SK-N-SH treated with all-trans-retinoic acid at 6 μM for 48 hours (cell line): ENCODE measurements around the gene ADK.
"Not testable (repeated sequence)": the region's sequence is repeated elsewhere in the genome, so short reads cannot be mapped to it uniquely, and the experiment has no call there.

ENCODE experiments used
- ATAC-seq: fragments of 200-7000 bp; cut with Tn5 transposase; 3 replicates; pipeline ENCODE4 v1.9.1; 2020; ENCODE audit warnings: mild to moderate bottlenecking, moderate library complexity
- ARNTL ChIP-seq: fragments of 450-650 bp; formaldehyde crosslinking; IDR thresholded peaks from 2 replicates; pipeline ENCODE4 v1.5.0; 2020; ENCODE audit warnings: low read depth, mild to moderate bottlenecking, moderate library complexity, borderline replicate concordance
- CSDC2 ChIP-seq: fragments of 250-450 bp; sonication (Bioruptor Pico); IDR thresholded peaks from 2 replicates; pipeline ENCODE4 v1.5.0; 2020; ENCODE audit warnings: mild to moderate bottlenecking, moderate library complexity
- ESRRG ChIP-seq: fragments of 250-450 bp; sonication (Bioruptor Pico); IDR thresholded peaks from 2 replicates; pipeline ENCODE4 v1.6.1; 2021; ENCODE audit warnings: mild to moderate bottlenecking
- ISL1 ChIP-seq: fragments of 250-450 bp; sonication (Bioruptor Pico); IDR thresholded peaks from 2 replicates; pipeline ENCODE4 v2.1.2; 2022; ENCODE audit warnings: mild to moderate bottlenecking, moderate library complexity
- PPARA ChIP-seq: fragments of 250-450 bp; sonication (Bioruptor Pico); IDR thresholded peaks from 2 replicates; pipeline ENCODE4 v1.5.0; 2020; ENCODE audit warnings: mild to moderate bottlenecking, borderline replicate concordance
- RARB ChIP-seq: fragments of 250-450 bp; sonication (Bioruptor Pico); IDR thresholded peaks from 2 replicates; pipeline ENCODE4 v1.8.0; 2021; ENCODE audit warnings: mild to moderate bottlenecking, moderate library complexity
- SNAI2 ChIP-seq: fragments of 250-450 bp; sonication (Bioruptor Pico); IDR thresholded peaks from 2 replicates; pipeline ENCODE4 v1.5.0; 2020; ENCODE audit warnings: mild to moderate bottlenecking, moderate library complexity
- TCF4 ChIP-seq: fragments of 250-450 bp; sonication (Bioruptor Pico); IDR thresholded peaks from 2 replicates; pipeline ENCODE4 v1.8.0; 2021; ENCODE audit warnings: mild to moderate bottlenecking, moderate library complexity, borderline replicate concordance
- ZC3H10 ChIP-seq: fragments of 250-450 bp; sonication (Bioruptor Pico); IDR thresholded peaks from 2 replicates; pipeline ENCODE4 v1.5.1; 2021; ENCODE audit warnings: mild to moderate bottlenecking, moderate library complexity
- ZFP30 ChIP-seq: fragments of 450-650 bp; formaldehyde crosslinking; IDR thresholded peaks from 2 replicates; pipeline ENCODE4 v1.5.0; 2022; ENCODE audit warnings: mild to moderate bottlenecking, moderate library complexity
- ZNF565 ChIP-seq: fragments of 450-650 bp; formaldehyde crosslinking; conservative IDR thresholded peaks from 2 replicates; pipeline ENCODE4 v1.5.0; 2020; ENCODE audit warnings: low read depth, mild to moderate bottlenecking, moderate library complexity
- ZNF70 ChIP-seq: fragments of 450-650 bp; formaldehyde crosslinking; IDR thresholded peaks from 2 replicates; pipeline ENCODE4 v1.5.0; 2020; ENCODE audit warnings: mild to moderate bottlenecking, moderate library complexity
- TF ChIP-seq, protein P1 (sequence below): fragments of 250-450 bp; sonication (Bioruptor Pico); IDR thresholded peaks from 2 replicates; pipeline ENCODE4 v1.5.1; 2020; ENCODE audit warnings: low read depth, mild to moderate bottlenecking, moderate library complexity
- TF ChIP-seq, protein P2 (sequence below): fragments of 250-450 bp; sonication (Bioruptor Pico); IDR thresholded peaks from 2 replicates; pipeline ENCODE4 v1.8.0; 2020; ENCODE audit warnings: mild to moderate bottlenecking, moderate library complexity, borderline replicate concordance
- TF ChIP-seq, protein P3 (sequence below): fragments of 250-450 bp; sonication (Bioruptor Pico); IDR thresholded peaks from 2 replicates; pipeline ENCODE4 v1.5.0; 2020; ENCODE audit warnings: mild to moderate bottlenecking, moderate library complexity
- TF ChIP-seq, protein P4 (sequence below): fragments of 250-450 bp; sonication (Bioruptor Pico); IDR thresholded peaks from 2 replicates; pipeline ENCODE4 v1.5.1; 2021; ENCODE audit warnings: mild to moderate bottlenecking, moderate library complexity

The ADK gene

DNA sequence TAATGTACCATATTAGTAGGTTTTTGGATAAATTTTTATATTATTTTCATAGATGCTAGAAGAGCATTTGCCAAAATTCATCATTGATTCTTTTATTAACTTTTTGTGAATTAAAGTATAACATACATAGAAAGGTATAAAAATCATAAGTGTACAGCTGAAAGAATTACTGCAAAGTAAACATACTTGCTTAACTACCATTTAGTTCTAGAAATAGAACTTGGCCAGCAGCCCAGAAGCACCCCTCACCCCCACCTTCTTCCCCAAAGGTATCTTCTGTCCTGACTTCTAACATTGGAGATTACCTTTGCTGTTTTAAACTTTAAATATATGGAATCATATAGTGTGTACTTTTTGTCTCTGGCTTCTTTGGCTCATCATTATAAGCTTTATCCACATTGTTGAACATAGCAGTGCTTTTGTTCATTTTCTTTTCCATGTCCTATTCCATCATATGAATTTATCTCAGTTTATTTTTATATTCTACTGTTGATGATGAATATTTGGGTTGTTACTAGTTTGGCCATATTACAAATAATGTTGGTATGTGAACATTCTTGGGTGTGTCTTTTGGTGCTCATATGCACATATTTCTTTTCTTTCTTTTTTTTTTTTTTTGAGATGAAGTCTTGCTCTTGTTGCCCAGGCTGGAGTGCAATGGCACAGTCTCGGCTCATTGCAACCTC, 142.8 kb downstream of the ADK start:
- TF ChIP-seq, protein P1, sequence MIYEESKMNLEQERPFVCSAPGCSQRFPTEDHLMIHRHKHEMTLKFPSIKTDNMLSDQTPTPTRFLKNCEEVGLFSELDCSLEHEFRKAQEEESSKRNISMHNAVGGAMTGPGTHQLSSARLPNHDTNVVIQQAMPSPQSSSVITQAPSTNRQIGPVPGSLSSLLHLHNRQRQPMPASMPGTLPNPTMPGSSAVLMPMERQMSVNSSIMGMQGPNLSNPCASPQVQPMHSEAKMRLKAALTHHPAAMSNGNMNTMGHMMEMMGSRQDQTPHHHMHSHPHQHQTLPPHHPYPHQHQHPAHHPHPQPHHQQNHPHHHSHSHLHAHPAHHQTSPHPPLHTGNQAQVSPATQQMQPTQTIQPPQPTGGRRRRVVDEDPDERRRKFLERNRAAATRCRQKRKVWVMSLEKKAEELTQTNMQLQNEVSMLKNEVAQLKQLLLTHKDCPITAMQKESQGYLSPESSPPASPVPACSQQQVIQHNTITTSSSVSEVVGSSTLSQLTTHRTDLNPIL (CRISPR knock-in tag): no peak
- TF ChIP-seq ZNF70 (CRISPR knock-in tag) (no peak), ZFP30 (CRISPR knock-in tag) (no peak), ISL1 (CRISPR knock-in tag) (peak; percentile 46; the same call in 1 of the 2 replicates)
- TF ChIP-seq, all 23 proteins: peak for 1
- peak; percentile 49 for ATAC-seq

DNA sequence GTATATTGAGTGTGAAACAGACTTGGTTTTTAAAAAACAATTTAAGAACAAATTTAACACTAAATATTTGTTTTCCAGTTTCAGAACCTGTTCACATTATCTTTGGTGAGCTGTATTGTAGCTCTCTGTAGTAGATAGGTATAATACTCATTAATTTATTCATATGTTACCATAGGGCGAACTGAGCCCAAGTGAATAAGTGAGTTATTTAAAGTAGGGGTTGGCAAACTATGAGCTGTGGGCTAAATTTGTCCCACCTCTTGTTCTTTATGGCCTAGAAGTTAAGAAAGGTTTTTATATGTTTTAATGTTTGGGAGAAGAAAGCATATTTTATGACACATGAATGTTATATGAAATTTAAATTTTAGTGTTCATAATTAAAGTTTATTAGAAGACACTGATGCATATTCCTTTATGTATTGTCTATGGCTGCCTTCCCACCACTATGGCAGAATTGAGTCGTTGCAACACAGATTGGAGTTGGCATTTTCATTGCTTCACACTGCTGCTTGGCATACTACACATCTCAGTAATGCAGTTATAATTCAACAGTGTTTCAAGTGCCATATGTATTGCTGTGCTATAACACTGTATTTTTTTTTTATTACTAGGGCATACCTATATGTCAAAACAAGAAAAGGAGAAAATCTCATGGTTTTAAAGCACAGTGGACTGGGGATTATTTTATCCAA, 146.5 kb downstream of the ADK start:
- ATAC-seq: no peak

DNA sequence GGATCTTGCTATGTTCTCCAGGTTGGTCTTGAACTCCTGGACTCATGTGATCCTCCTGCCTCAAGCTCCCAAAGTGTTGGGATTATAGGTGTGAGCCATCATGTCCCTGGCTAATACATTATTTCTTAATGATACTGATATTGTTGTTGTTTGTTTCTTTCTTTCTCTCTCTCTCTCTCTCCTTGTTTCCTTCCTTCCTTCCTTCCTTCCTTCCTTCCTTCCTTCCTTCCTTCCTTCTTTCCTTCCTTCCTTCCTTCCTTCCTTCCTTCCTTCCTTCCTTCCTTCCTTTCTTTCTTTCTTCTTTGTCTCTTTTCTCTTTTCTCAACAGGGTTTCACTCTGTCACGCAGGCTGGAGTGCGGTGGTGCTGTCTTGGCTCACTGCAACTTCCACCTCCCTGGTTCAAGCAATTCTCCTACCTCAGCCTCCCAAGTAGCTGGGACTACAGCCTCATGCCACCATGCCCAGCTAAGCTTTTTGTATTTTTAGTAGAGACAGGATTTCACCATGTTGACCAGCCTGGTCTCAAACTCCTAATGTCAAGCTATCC, 149.1 kb downstream of the ADK start:
- ATAC-seq: not testable (repeated sequence)

More for the DNA sequence above, 146.5 kb downstream of the ADK start:
- TF ChIP-seq PPARA (CRISPR knock-in tag) (no peak), CSDC2 (CRISPR knock-in tag) (no peak), ZNF70 (CRISPR knock-in tag) (no peak), ISL1 (CRISPR knock-in tag) (peak; percentile 46)
- TF ChIP-seq, protein P2, sequence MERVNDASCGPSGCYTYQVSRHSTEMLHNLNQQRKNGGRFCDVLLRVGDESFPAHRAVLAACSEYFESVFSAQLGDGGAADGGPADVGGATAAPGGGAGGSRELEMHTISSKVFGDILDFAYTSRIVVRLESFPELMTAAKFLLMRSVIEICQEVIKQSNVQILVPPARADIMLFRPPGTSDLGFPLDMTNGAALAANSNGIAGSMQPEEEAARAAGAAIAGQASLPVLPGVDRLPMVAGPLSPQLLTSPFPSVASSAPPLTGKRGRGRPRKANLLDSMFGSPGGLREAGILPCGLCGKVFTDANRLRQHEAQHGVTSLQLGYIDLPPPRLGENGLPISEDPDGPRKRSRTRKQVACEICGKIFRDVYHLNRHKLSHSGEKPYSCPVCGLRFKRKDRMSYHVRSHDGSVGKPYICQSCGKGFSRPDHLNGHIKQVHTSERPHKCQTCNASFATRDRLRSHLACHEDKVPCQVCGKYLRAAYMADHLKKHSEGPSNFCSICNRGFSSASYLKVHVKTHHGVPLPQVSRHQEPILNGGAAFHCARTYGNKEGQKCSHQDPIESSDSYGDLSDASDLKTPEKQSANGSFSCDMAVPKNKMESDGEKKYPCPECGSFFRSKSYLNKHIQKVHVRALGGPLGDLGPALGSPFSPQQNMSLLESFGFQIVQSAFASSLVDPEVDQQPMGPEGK (CRISPR knock-in tag): no peak
- TF ChIP-seq, protein P3, sequence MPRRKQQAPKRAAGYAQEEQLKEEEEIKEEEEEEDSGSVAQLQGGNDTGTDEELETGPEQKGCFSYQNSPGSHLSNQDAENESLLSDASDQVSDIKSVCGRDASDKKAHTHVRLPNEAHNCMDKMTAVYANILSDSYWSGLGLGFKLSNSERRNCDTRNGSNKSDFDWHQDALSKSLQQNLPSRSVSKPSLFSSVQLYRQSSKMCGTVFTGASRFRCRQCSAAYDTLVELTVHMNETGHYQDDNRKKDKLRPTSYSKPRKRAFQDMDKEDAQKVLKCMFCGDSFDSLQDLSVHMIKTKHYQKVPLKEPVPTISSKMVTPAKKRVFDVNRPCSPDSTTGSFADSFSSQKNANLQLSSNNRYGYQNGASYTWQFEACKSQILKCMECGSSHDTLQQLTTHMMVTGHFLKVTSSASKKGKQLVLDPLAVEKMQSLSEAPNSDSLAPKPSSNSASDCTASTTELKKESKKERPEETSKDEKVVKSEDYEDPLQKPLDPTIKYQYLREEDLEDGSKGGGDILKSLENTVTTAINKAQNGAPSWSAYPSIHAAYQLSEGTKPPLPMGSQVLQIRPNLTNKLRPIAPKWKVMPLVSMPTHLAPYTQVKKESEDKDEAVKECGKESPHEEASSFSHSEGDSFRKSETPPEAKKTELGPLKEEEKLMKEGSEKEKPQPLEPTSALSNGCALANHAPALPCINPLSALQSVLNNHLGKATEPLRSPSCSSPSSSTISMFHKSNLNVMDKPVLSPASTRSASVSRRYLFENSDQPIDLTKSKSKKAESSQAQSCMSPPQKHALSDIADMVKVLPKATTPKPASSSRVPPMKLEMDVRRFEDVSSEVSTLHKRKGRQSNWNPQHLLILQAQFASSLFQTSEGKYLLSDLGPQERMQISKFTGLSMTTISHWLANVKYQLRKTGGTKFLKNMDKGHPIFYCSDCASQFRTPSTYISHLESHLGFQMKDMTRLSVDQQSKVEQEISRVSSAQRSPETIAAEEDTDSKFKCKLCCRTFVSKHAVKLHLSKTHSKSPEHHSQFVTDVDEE: no peak

DNA sequence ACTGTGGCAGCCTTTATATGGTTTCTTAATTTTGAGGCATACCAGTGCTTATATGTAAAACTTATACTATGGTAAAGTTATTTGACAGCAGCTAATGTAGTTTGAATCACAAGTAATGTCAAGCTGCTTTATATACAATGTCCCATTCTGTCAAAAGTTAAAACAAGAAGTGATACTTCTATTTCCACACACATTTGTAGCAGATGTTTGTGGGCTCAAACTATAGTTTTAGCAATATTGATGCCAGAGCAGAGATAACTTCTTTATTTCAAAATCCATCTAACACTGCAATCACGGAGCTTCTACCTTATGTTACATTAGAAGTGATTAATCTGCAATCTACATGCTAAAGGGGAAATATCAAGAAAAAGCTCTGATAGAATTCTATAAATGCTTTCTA, 149.6 kb downstream of the ADK start:
- TF ChIP-seq, protein P4, sequence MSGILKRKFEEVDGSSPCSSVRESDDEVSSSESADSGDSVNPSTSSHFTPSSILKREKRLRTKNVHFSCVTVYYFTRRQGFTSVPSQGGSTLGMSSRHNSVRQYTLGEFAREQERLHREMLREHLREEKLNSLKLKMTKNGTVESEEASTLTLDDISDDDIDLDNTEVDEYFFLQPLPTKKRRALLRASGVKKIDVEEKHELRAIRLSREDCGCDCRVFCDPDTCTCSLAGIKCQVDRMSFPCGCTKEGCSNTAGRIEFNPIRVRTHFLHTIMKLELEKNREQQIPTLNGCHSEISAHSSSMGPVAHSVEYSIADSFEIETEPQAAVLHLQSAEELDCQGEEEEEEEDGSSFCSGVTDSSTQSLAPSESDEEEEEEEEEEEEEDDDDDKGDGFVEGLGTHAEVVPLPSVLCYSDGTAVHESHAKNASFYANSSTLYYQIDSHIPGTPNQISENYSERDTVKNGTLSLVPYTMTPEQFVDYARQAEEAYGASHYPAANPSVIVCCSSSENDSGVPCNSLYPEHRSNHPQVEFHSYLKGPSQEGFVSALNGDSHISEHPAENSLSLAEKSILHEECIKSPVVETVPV (CRISPR knock-in tag): no peak
- no peak for TF ChIP-seq TCF4 (CRISPR knock-in tag)
- no peak for ATAC-seq

DNA sequence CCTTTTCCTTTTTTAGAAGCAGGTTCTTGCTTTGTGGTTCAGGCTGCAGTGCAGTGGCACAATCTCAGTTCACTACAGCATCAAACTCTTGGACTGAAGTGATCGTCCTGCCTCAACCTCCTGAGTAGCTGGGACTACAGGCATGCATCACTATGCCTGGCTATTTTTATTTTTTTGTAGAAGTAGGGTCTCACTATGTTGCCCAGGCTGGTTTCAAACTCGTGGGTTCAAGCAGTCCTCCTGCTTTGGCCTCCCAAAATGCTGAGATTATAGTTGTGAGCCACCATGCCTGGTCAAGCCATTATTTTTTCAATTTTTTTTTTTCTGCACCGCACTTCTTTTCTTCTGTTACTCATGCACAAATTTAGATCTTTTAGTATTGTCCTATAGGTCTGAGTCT, 154.7 kb downstream of the ADK start:
- ATAC-seq: no peak
- TF ChIP-seq ESRRG (CRISPR knock-in tag) (no peak), ZC3H10 (CRISPR knock-in tag) (no peak), ZNF565 (CRISPR knock-in tag) (no peak), RARB (CRISPR knock-in tag) (no peak), ARNTL (CRISPR knock-in tag) (no peak), TCF4 (CRISPR knock-in tag) (no peak), CSDC2 (CRISPR knock-in tag) (no peak), ZNF70 (CRISPR knock-in tag) (no peak), ZFP30 (CRISPR knock-in tag) (no peak), SNAI2 (CRISPR knock-in tag) (no peak)
- TF ChIP-seq, protein P4 (CRISPR knock-in tag): no peak
- TF ChIP-seq, protein P3: no peak
- TF ChIP-seq, protein P2 (CRISPR knock-in tag): no peak
